Measurements from ENCODE around the gene IKBKE. TPM values are rescaled to one million over a fixed set of nuclear protein-coding genes. Genes with fewer than 3 reads are reported as not detected.

Gene IKBKE
- total RNA-seq, 1 donor from 2014 or later: 11.7 TPM

DNA sequence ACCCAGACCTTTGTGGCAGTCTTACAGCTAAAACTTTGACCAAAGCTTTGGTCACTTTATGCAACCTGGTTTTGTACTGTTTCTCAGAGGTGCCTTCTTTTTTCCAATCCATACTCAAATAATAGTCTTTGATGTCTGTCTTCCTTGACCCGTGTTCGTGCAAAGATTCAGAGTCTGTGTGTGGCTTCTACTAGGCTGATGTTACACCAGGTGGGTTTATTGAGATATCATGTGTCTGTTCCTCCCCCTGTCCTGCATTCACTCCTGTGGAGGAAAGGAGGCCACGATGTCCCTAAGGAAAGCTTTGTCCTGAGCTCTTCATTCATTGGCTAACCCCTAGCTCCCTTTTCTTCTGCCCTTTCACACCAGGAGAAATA, 15.0 kb upstream of the IKBKE start:
- DNase-seq (ENCODE audit: low spot score): no peak

DNA sequence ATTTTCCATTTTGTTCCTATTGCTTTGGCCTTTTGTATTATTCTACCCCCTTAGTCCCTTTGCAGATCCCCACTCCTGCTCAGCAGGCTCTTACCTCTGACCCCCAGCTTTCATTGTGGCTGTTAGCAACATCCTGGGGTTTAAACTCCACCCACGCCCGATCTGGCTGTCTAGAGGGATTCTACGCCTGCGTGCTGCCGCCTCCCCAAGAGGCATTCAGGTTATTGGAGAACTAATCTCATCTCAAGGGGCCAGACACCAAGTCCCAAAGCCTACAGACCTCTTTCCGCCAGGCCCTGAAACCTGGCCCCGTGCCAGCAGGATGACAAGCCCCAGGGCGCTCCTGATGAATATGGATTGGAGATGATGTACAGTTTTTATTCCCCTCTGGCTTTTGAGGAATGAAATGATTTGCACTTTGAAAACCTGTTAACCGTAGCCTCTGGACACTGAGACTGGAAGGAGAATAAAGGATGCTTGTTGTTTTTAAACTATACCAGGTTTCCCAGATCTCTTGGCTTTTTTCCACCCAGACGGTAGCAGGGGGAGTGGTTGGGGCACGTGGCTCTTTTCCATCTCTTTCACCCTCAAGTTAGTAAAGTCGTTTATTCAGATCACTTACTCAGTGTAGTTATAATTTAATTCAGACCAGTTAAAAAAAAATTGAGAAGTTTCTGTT, 14.5 kb upstream of the IKBKE start:
- DNase-seq (ENCODE audit: low spot score): no peak

DNA sequence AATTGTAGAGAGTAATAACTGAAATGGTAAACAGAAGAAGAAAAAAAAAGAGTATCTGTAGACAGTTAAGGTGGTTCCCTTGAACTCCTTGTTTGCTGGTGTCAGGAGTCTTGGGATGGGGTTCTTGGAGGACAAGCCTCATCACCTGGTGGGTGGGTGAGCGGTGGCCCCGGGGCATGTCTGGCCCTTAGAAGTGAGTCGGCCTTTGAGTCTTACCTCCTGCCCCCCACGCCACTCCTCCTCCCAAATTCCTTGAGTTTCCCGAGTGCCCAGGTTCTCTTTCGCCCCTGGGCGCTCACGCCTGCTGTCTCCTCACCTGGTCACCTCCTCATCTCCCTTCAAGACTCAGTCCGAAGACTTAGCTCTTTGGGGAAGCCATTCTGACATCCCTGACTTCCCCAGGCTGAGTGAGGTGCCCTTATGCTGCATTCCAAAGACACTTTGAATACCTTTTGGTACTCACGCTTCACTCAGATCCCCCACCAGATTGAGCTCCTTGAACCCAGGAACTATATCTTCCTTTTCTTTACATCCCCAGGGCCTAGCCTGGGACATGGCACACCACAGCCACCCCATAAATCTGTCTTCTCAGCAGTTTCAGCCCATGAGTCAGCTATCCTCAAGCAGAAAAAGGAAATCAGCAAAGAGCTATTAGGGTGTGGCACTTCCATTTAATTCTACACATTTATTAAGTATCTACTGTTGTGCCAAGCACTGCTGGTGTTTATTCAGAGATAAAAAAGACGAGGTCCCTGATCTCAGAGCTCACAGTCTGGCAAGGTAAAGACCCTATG, 13.5 kb upstream of the IKBKE start:
- DNase-seq (ENCODE audit: low spot score): no peak

DNA sequence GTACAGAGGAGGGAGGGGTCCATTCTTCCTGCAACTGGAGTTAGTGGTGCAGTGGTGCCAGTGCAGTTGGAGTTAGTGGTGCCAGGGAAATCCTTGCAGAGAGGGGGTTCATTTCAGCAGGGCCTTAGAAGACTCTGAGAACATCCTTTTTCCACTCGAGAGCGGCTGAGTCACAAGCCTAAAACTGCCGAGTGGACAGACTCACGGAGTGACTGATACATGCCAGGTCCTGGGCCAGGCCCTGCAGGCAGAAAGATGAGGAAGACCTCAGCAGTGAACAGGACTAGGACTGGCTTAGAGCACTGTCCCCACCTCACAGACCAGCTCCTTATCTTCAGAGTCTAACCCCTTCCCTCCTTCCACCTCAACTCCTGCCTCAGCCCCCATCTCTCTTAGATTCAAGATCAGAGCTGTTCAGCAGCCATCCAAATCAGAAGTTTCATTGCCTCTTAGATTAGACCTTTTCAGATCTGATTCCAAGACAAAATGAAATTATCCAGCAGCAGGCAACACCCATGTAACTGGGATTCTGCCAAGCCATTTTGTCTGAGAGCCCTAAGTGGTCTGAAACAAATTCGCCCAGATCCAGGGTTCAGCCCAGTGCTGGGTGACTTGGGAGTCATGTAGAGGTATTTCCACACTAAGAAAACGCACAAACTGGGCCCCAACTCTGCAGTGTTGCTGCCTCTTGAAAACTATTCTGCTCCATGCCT, 12.7 kb upstream of the IKBKE start:
- no peak for DNase-seq (ENCODE audit: low spot score)

DNA sequence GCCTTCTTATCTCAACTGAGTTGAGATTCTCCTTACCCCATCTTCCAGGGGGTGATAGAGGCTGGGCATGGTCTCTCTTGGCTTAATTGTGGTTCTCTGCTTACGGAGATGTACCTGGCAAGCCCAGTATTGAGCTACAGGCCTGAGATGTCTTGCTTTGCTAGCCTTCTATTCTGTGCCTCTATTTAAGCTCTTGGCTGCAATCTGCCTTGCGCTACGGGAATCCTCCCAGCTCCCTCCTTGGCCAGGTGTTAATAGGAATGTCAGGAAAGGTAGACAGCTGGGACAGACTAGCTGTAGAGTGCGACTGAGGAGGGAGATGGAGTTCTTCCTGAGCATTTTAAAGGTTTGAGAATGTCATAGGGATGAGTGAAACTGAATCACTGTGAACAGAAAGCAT, 10.6 kb upstream of the IKBKE start:
- no peak for DNase-seq (ENCODE audit: low spot score)

DNA sequence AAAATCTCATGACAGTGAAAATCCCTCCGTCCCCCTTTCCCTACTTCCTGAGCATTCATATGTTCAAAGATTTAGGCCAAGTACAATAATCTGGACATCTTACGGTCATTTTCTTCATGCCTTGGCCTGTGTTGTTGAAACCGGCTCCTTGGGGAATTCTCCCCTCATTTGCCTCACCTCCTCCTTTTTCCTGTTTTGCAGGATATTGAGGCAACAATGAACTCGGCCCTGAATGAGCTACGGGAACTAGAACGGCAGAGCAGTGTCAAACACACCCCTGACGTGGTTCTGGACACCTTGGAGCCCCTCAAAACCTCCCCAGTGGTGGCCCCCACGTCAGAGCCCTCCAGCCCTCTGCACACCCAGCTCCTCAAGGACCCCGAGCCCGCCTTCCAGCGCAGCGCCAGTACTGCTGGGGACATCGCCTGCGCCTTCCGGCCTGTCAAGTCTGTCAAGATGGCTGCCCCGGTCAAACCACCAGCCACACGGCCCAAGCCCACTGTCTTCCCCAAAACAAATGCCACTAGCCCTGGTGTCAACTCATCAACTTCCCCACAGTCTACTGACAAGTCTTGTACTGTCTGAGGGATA, 9.3 kb upstream of the IKBKE start:
- DNase-seq (ENCODE audit: low spot score): no peak

DNA sequence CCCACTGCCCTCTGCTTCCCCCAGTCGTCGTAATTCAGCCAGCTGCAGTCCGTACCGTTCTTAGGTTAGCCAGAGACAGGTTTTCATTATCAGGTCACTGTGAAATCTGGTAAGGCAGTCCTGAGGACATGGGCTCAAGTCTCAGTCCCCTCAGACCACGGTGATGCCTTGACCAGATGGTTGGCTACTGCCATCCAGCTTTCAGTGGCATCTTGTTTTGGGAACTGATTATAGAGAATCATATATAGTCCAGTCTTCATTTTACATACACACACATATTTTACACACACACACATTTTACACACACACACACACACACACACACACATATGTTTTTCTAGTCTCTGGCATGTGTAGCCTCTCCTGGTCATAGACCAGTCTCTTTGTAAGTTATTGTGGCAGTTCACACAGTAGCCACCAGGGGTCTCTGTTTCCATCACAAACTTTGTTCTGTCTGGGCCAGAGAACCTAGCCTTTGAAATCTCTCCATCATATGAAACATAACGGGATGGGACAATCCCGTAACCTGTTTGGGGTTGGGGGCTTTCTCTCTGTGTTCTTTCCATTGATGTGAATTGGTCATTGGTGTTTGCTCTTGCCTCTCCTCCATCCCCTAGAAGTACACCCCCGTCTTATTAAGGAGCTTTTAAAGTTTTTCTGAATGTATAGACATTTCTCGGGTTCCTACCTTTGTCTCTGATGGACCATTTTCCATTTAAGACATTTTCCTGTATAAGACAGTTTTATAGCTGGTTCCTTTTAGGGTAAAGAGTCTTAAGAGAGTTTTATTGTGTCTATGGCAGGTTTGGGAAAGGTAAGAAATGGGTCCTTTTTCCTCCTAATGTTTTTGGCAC, 8.4 kb upstream of the IKBKE start:
- peak; percentile 83 for DNase-seq (ENCODE audit: low spot score)

DNA sequence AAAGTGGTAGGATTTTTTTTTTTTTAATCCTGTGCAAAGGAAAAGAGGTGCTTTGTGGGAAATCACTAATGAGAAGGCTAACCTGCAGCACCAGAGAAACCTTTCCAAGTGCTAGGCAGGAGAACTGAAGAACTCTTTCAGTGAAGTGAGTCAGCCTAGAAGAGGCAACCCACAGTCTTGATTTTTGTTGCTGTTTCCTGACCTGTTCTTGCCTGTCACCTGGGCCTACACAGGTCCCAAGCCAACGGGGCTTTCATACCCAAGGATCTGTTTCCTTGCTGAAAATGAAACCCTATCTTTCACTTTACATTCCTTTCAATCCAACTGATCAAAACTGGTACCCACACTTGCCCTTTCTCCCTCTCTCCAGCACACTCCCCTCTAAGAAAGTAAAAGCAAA, 7.1 kb upstream of the IKBKE start:
- no peak for DNase-seq (ENCODE audit: low spot score)

DNA sequence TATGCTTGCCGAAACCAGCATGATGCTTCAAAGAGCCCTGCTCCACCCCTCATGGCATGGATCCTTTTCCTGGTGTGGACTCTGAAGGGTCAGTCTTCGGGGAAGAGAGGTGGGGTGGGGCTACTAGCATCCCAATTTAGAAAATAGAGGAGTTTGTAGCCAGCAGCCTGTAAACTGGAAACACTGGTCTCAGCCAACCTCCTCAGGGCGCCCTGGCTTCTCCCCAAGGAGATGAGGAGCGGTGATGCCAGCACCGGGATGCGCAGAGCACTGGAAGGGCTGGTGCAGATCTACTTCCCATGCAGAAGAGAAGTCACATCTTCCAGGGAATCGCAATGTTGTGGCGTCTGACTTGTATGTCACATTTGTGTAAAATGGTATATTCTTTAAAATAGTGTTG, 6.4 kb upstream of the IKBKE start:
- DNase-seq (ENCODE audit: low spot score): no peak

DNA sequence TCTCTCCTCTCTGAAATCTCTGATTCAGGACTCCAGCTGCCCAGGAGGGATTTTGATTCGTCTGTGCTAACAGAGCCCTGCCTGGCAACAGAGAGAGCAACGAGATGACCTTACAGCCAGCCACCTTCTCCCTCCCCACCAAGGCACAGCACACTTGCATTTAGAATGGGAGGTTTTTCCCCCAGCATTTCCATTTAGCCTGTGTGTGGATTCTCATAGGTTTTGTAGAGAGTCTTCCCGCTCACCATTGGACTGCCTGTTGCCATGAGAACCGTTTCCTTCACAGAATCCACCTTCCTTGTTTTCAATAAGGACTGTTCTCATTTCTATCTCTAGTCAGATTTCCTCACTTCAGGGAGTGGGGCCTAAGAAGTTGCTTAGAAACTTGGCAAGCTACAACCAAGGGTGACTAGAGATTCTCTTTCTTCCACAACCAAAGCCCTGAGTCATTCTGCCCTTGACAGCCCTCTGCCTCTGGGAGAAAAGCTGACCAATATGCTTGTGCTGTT, 5.8 kb upstream of the IKBKE start:
- no peak for DNase-seq (ENCODE audit: low spot score)

DNA sequence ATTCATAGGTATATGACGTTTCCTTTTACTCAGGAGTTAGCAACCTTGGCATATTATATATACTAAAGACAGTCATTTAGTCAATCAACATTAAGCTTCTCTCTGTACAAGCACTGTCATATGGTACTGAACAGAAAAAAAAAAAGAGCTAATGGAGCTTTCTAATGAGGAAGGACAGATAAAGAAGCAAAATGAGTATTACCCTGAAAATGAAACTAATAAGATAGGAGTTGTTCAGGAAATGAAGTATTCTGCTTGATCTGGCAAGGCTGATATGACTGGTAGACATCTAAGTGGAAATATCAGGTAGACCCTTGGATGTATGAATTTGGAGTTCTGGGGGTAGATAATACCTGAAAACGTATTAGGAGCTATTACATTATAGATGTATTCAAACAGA, 4.3 kb upstream of the IKBKE start:
- DNase-seq (ENCODE audit: low spot score): no peak

DNA sequence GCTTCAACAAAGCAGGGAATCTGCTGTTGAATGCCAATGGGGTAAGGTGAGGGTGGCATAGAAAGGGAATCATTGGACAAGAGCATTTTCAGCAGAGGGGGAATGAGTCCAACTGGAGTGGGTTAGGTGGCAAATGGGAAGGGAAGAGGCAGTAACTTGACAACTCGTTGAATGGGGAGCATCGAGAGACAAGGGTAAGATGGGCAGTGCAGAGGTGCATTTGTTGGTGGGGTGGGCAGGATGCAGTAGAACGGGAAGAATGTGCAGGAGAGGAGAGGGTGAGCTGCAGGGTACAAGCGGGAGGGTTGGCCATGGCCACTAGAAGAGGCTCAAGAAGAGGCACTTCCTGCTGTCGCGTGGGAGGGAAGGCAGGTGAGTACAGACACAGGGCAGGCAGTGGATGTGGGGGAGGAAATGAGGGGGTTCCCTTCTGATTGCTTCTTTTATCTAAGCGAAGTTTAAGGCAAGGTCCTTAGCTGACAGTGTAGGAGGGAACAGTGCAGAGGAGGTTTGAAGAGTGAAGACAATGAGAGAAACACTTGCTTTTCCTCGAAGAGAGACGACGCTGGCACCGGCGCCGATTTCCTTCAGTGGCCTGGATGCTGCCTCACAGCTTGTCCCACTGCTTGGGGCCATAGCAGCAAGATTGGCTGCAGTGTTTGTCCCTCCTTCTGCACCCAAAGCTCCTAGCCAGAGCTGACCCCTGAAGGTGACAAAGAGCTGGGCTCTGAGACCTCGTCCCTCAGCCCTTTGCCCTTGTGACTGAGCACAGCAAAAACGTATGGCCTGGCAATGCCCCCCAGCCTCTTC, 3.2 kb upstream of the IKBKE start:
- DNase-seq (ENCODE audit: low spot score): no peak

DNA sequence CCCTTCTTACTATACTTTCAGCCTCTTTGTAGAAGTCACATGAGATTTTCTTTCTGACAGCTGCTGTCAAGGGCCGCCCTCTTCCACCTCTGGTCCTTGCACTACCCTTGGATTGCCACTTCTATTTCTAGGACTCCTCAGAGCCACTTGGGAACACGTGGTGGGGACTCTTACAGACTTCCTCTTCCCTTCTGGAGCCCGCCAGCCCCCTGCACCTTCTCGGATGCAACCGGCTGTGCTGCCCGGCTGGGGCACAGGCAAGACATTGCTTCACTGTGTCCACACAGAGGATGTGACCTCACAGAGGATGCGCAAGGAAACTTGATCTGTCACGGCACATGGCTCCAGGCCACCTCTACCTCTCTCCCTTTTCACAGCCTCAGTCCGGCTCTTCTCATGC, 2.4 kb upstream of the IKBKE start:
- peak; percentile 34 for DNase-seq (ENCODE audit: low spot score)

DNA sequence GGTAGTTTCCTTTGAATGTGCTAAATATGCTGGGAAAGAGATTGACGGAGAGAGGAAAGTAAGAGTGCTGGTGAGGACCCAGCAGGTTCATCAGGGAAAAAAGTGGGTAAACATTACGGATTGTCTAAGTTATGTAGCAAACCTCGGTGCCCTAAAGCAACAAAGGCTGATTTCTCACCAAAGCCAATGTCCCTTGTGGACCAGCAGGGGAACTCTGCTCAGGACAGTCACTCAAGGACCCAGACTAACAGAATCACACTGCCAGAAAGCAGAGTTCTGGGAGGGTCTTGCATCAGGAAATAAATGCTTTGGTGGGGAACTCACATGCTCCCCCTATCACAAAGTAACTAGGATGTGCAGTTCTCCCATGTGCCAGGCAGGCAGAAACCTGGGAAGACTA, 1.7 kb upstream of the IKBKE start:
- DNase-seq (ENCODE audit: low spot score): no peak

DNA sequence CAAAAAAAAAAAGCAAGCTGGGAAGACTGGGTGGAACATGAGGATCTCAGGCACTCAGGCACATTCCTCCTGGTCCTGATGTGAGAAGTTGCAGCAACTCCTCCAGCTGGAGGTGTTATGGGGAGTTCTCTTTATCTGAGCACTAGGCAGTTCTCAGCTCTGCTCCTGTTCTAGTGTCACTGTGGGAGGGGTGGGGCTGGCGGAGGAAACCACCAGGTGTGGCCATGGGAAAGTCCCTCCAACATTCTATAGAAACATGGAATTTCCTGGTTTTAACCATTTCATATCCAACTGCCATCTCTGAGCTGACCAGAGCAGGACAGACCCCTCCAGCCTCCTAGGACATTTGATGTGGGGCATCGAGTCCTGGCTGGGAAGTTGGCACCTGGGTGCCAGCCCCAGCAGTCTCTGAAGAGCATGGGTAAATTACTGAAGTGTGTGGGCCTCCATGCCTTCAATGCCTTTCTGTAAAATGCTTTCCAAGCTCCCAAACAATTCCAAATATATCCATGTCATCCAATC, 804 bp upstream of the IKBKE start:
- no peak for DNase-seq (ENCODE audit: low spot score)

DNA sequence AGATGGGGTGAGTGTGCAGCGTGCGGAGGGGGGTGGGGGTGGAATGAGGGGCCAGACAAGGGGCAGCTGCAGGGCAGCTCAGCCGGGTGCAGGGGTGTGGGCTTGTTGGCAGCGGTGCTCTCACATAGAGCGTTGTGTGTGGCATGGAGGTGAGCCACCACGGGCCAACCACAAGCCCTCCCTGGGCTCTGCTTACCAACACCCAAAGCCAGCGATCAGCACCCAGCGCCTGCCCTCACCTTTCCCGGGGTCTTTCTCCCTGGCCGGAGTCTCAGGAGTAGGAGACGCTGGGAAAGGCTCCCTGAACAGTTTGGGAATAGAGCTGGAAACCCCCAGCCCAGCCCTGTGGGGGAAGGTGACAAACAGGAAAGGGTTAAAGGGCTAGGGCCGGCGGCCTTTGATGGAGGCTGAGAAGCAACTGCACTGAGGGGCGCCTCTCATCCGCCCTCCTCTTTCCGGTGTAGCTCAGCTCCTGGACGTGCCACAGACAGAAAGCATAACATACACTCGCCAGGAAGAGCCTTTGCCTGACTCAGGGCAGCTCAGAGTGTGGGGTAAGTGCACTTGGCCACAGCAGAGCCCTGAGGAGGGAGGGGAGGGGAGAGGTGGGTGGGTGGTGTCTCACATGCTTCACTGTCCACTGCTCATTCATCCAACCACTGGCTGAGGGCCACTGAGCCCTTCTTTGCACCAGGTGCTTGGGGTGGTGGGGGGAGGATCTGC, 577 bp downstream of the IKBKE start:
- DNase-seq (ENCODE audit: low spot score): no peak

DNA sequence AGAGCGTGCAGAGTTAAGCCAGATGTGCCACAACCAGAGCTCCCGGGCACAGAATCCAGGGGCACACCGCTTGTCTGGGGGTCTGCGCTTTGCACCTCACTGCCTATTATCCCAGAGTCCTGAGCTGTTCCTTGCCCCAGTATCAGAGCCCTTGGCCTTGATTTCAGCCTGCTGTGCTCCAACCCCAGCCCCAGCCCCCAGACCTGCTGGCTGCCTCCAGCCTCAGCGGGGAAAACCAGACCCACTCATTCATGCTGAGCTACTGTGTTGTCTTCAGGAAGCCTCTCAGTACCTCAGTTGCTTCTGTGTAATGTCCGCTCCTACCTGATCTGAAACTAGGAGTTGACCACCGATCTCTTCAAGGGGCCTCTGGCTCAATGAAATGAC, 1.1 kb downstream of the IKBKE start:
- no peak for DNase-seq (ENCODE audit: low spot score)

DNA sequence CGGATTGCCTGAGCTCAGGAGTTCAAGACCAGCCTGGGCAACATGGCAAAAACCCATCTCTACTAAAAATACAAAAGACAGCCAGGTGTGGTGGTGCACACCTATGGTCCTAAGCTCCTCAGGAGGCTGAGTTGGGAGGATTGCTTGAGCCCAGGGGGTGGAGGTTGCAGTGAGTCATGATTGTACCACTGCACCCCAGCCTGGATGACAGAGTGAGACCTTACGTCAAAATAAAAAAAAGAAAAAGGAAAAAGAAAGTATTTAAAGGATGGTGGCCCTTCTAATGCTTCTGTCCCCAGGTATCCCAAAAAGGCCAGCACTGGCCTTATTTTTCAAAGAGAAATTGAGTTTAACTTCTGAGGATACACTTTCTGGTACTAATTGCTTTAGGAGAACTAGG, 1.7 kb downstream of the IKBKE start:
- no peak for DNase-seq (ENCODE audit: low spot score)

DNA sequence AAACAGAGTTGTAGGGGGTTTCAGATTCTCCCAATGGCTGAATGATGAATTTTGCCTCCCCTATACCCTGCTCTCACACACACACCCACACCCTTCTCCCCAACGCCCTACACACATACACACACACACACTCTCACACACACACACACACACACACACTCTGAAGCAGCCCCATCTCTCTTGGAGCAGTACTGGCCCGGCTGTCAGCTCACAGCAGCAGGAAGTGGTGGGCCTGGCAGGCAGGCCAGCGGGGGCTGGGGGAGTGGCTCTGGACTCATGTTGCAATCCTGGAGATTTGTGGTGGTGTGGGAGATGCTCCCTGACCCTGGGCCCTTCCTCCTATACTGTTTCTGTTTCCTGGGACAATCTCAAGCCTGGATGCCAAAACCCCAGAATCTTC, 2.2 kb downstream of the IKBKE start:
- DNase-seq (ENCODE audit: low spot score): no peak

DNA sequence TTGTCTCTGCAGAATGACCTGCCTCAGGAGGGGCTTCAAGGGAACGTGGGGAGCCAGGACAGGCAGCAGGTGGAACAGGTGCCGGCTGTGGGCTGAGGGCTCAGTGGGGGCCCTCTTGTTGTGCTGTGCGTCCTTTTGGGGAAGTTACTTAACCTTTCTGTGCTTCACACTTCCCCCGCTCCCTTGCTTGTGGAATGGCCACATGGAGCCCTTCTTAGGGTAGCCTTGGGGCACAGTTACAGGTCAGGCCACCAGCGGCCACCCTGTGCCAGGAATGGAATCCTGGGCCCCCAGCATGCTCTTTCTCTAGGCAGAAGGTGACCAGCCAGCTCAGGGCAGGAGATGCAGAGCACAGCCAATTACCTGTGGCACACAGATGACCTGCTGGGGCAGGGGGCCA, 2.6 kb downstream of the IKBKE start:
- no peak for DNase-seq (ENCODE audit: low spot score)
